ENCODE measurements around the gene RAB29. TPM values are rescaled to one million over a fixed set of nuclear protein-coding genes. Genes with fewer than 3 reads are reported as not detected.

Gene RAB29
- total RNA-seq = 16.2 TPM

GRCh38 chr1:205775015-205775716, at the start of gene RAB29:
Gene RAB29, minus strand, starts transcription at chr1:205775482. Its CDS starts 526 bp downstream, at chr1:205774956.

GRCh38 chr1:205812878-205813754, 37.8 kb upstream of the RAB29 start, which contains the start of gene SLC41A1:
Gene SLC41A1, minus strand, starts transcription at chr1:205813198. Its CDS starts 2,757 bp downstream, at chr1:205810441.

GRCh38 chr1:205750138-205751035, 24.9 kb downstream of the RAB29 start, which contains the start of gene NUCKS1:
Gene NUCKS1, minus strand, starts transcription at chr1:205750182. Its CDS starts 209 bp downstream, at chr1:205749973.

Small RNA genes lying within 50 kb of the gene (small RNA-seq; reads per million reads assigned to genes)
- not detected for gene RF00139 (ENCODE audit: low replicate concordance)

Other genes with a start within 250 kb of the RAB29 start
- gene ELK4, start 143.5 kb downstream of the RAB29 start, total RNA-seq = 16.4 TPM
- 10.2 TPM for gene SLC45A3, start 95.0 kb downstream of the RAB29 start, total RNA-seq
- gene NUCKS1, start 25.3 kb downstream of the RAB29 start, total RNA-seq = 158 TPM
- gene SLC41A1, start 37.7 kb upstream of the RAB29 start, total RNA-seq = 16.6 TPM
- 0.82 TPM for gene PM20D1, start 74.7 kb upstream of the RAB29 start, total RNA-seq
- gene SLC26A9, start 168.0 kb upstream of the RAB29 start, total RNA-seq = 0.29 TPM
- gene RAB7B, start 227.9 kb upstream of the RAB29 start, total RNA-seq = 3.6 TPM
- gene CTSE, start 248.4 kb upstream of the RAB29 start, total RNA-seq = 0.88 TPM